IPS-18a (cell line): ENCODE measurements around the gene TLE4.
"Not testable (repeated sequence)": the region's sequence is repeated elsewhere in the genome, so short reads cannot be mapped to it uniquely, and the experiment has no call there.

ENCODE experiments used
- H3K27ac ChIP-seq: one replicate; pipeline ENCODE4 v1.5.1; 2013; ENCODE audit warnings: low read length
- H3K27me3 ChIP-seq: one replicate; pipeline ENCODE4 v1.6.1; 2013; ENCODE audit warnings: mild to moderate bottlenecking, low read length; ENCODE audit not compliant: control insufficient read depth, insufficient read depth
- H3K36me3 ChIP-seq: one replicate; pipeline ENCODE4 v1.6.1; 2013; ENCODE audit warnings: low read depth, low read length; ENCODE audit not compliant: control insufficient read depth
- H3K4me1 ChIP-seq: one replicate; pipeline ENCODE4 v1.6.1; 2013; ENCODE audit warnings: low read depth, low read length; ENCODE audit not compliant: control insufficient read depth
- H3K4me3 ChIP-seq: one replicate; pipeline ENCODE4 v1.5.1; 2013; ENCODE audit warnings: low read length
- H3K9ac ChIP-seq: one replicate; pipeline ENCODE4 v1.6.1; 2013; ENCODE audit warnings: mild to moderate bottlenecking, low read length, moderate library complexity
- H3K9me3 ChIP-seq: one replicate; pipeline ENCODE4 v1.6.1; 2013; ENCODE audit warnings: low read depth, low read length; ENCODE audit not compliant: control insufficient read depth

Gene TLE4

GRCh38 chr9:79645110-79645509 is 73.3 kb downstream of the TLE4 start:
- Histone ChIP-seq H3K27me3 (no peaks in the 10 kb centered on the region), H3K36me3 (no peaks in the 10 kb centered on the region), H3K27ac (no peak overlapping the region), H3K4me1 (no peaks in the 10 kb centered on the region), H3K9ac (no peak overlapping the region), H3K4me3 (no peak overlapping the region), H3K9me3 (no peaks in the 10 kb centered on the region)

GRCh38 chr9:79646096-79646495 is 74.3 kb downstream of the TLE4 start:
- H3K4me1 ChIP-seq, result peaks cover 9% of the 10 kb centered on the region
- no peaks in the 10 kb centered on the region for H3K9me3 ChIP-seq
- no peaks in the 10 kb centered on the region for H3K36me3 ChIP-seq

GRCh38 chr9:79651251-79651795 is 79.6 kb downstream of the TLE4 start:
- H3K9ac ChIP-seq, result no peak overlapping the region
- peak overlapping the region; percentile 24 for H3K4me3 ChIP-seq

More at GRCh38 chr9:79646096-79646495, 74.3 kb downstream of the TLE4 start:
- no peak overlapping the region for H3K27ac ChIP-seq
- H3K4me3 ChIP-seq, result no peak overlapping the region
- no peak overlapping the region for H3K9ac ChIP-seq
- no peaks in the 10 kb centered on the region for H3K27me3 ChIP-seq

GRCh38 chr9:79652598-79652997 is 80.8 kb downstream of the TLE4 start:
- H3K9ac ChIP-seq, result no peak overlapping the region
- peaks cover 2% of the 10 kb centered on the region for H3K36me3 ChIP-seq
- H3K27me3 ChIP-seq, result no peaks in the 10 kb centered on the region
- H3K27ac ChIP-seq, result no peak overlapping the region
- peaks cover 17% of the 10 kb centered on the region for H3K4me1 ChIP-seq
- no peaks in the 10 kb centered on the region for H3K9me3 ChIP-seq
- no peak overlapping the region for H3K4me3 ChIP-seq

More at GRCh38 chr9:79651251-79651795, 79.6 kb downstream of the TLE4 start:
- Histone ChIP-seq H3K27ac (peak overlapping the region; percentile 53), H3K4me1 (peaks cover 17% of the 10 kb centered on the region), H3K9me3 (no peaks in the 10 kb centered on the region), H3K27me3 (no peaks in the 10 kb centered on the region), H3K36me3 (peaks cover 2% of the 10 kb centered on the region)

- H3K27me3 ChIP-seq, H3K4me3 ChIP-seq, H3K27ac ChIP-seq, H3K36me3 ChIP-seq, H3K9me3 ChIP-seq, H3K9ac ChIP-seq: not testable (repeated sequence)
- H3K4me1 ChIP-seq, result peaks cover 18% of the 10 kb centered on the region
Observed at GRCh38 chr9:79654591-79655382, 83.0 kb downstream of the TLE4 start.

GRCh38 chr9:79655551-79655950 is 83.8 kb downstream of the TLE4 start:
- H3K36me3 ChIP-seq, result peaks cover 2% of the 10 kb centered on the region
- H3K27me3 ChIP-seq, result no peaks in the 10 kb centered on the region
- peaks cover 21% of the 10 kb centered on the region for H3K4me1 ChIP-seq
- H3K9me3 ChIP-seq, result no peaks in the 10 kb centered on the region
- no peak overlapping the region for H3K4me3 ChIP-seq
- H3K9ac ChIP-seq, result no peak overlapping the region
- H3K27ac ChIP-seq, result no peak overlapping the region

GRCh38 chr9:79656169-79656568 is 84.4 kb downstream of the TLE4 start:
- H3K36me3 ChIP-seq, result peaks cover 2% of the 10 kb centered on the region
- H3K9ac ChIP-seq, result no peak overlapping the region

GRCh38 chr9:79657891-79658290 is 86.1 kb downstream of the TLE4 start:
- Histone ChIP-seq H3K4me1 (peaks cover 28% of the 10 kb centered on the region), H3K27ac (no peak overlapping the region), H3K9me3 (no peaks in the 10 kb centered on the region), H3K4me3 (no peak overlapping the region), H3K9ac (no peak overlapping the region), H3K36me3 (no peaks in the 10 kb centered on the region), H3K27me3 (no peaks in the 10 kb centered on the region)

More at GRCh38 chr9:79656169-79656568, 84.4 kb downstream of the TLE4 start:
- H3K4me1 ChIP-seq, result peaks cover 20% of the 10 kb centered on the region
- H3K27ac ChIP-seq, result no peak overlapping the region
- H3K4me3 ChIP-seq, result no peak overlapping the region
- H3K27me3 ChIP-seq, result no peaks in the 10 kb centered on the region
- H3K9me3 ChIP-seq, result no peaks in the 10 kb centered on the region

GRCh38 chr9:79658926-79659325 is 87.2 kb downstream of the TLE4 start:
- Histone ChIP-seq H3K4me1 (peaks cover 38% of the 10 kb centered on the region), H3K27me3 (no peaks in the 10 kb centered on the region), H3K9me3 (no peaks in the 10 kb centered on the region), H3K27ac (no peak overlapping the region), H3K9ac (no peak overlapping the region), H3K36me3 (no peaks in the 10 kb centered on the region), H3K4me3 (no peak overlapping the region)

- Histone ChIP-seq H3K9ac (no peak overlapping the region), H3K4me3 (no peak overlapping the region), H3K36me3 (no peaks in the 10 kb centered on the region), H3K4me1 (peaks cover 55% of the 10 kb centered on the region), H3K9me3 (no peaks in the 10 kb centered on the region), H3K27me3 (no peaks in the 10 kb centered on the region), H3K27ac (no peak overlapping the region)
Observed at GRCh38 chr9:79660615-79661014, 88.8 kb downstream of the TLE4 start.

GRCh38 chr9:79661279-79661678 is 89.5 kb downstream of the TLE4 start:
- no peaks in the 10 kb centered on the region for H3K27me3 ChIP-seq
- H3K9me3 ChIP-seq, result no peaks in the 10 kb centered on the region
- H3K4me3 ChIP-seq, result no peak overlapping the region
- peak overlapping the region; percentile 25 for H3K27ac ChIP-seq
- no peak overlapping the region for H3K9ac ChIP-seq
- H3K36me3 ChIP-seq, result no peaks in the 10 kb centered on the region
- peaks cover 58% of the 10 kb centered on the region for H3K4me1 ChIP-seq
